Parathyroid adenoma (tissue), 2 donors: Measurements from ENCODE around the gene KMT2D.

Source experiments
- H2AFZ ChIP-seq: fragments of 300-600 bp; sonication (generic); one replicate; pipeline ENCODE4 v1.7.0; 2017; ENCODE audit warnings: antibody characterized with exemption, mild to moderate bottlenecking
- H3K27ac ChIP-seq: fragments of 300-600 bp; sonication (generic); one replicate; pipeline ENCODE4 v1.7.0; 2017
- H3K27me3 ChIP-seq: fragments of 300-600 bp; sonication (generic); one replicate; pipeline ENCODE4 v1.7.0; 2017; ENCODE audit warnings: low read length; ENCODE audit not compliant: control insufficient read depth, insufficient read depth
- H3K36me3 ChIP-seq: fragments of 300-600 bp; sonication (generic); one replicate; pipeline ENCODE4 v1.7.0; 2017; ENCODE audit warnings: low read length; ENCODE audit not compliant: control insufficient read depth, insufficient read depth
- H3K4me1 ChIP-seq: fragments of 300-600 bp; sonication (generic); one replicate; pipeline ENCODE4 v1.7.0; 2017; ENCODE audit warnings: control low read depth
- H3K4me2 ChIP-seq: fragments of 300-600 bp; sonication (generic); one replicate; pipeline ENCODE4 v1.7.0; 2017; ENCODE audit warnings: low read length
- H3K4me3 ChIP-seq: fragments of 300-600 bp; sonication (generic); one replicate; pipeline ENCODE4 v1.7.0; 2017; ENCODE audit warnings: low read depth, low read length
- H3K79me2 ChIP-seq: fragments of 300-600 bp; sonication (generic); one replicate; pipeline ENCODE4 v1.7.0; 2017; ENCODE audit warnings: control low read depth
- H3K9ac ChIP-seq: fragments of 300-600 bp; sonication (generic); one replicate; pipeline ENCODE4 v1.7.0; 2017; ENCODE audit warnings: mild to moderate bottlenecking
- H3K9me3 ChIP-seq: fragments of 300-600 bp; sonication (generic); one replicate; pipeline ENCODE4 v1.7.0; 2017; ENCODE audit warnings: low read length; ENCODE audit not compliant: control insufficient read depth
- CTCF ChIP-seq: fragments of 300-600 bp; sonication (generic); IDR thresholded peaks from one replicate; pipeline ENCODE4 v1.7.0; 2017; ENCODE audit warnings: antibody characterized with exemption, mild to moderate bottlenecking
- donor health status: primary hyperparathyroidism.

The KMT2D gene

GRCh38 chr12:49060237-49061156, at the start of gene KMT2D:
Gene KMT2D (minus strand): TSS chr12:49060794. CDS start chr12:49055324, 5,470 bp downstream.
- H3K36me3 ChIP-seq, result no peaks in the 10 kb centered on the region
- peak within 1 kb of the TSS; percentile 89 for H3K4me3 ChIP-seq
- H3K4me1 ChIP-seq, result peaks cover 32% of the 10 kb centered on the region
- no peaks in the 10 kb centered on the region for H3K27me3 ChIP-seq
- H3K79me2 ChIP-seq, result peaks cover 46% of the 10 kb centered on the region
- TF ChIP-seq CTCF, result no peak
- peak within 1 kb of the TSS; percentile 100 for H2AFZ ChIP-seq
- H3K9ac ChIP-seq, result peak within 1 kb of the TSS; percentile 98
- no peaks in the 10 kb centered on the region for H3K9me3 ChIP-seq
- H3K4me2 ChIP-seq, result peak within 1 kb of the TSS; percentile 97
- peak within 1 kb of the TSS; percentile 98 for H3K27ac ChIP-seq

DNA sequence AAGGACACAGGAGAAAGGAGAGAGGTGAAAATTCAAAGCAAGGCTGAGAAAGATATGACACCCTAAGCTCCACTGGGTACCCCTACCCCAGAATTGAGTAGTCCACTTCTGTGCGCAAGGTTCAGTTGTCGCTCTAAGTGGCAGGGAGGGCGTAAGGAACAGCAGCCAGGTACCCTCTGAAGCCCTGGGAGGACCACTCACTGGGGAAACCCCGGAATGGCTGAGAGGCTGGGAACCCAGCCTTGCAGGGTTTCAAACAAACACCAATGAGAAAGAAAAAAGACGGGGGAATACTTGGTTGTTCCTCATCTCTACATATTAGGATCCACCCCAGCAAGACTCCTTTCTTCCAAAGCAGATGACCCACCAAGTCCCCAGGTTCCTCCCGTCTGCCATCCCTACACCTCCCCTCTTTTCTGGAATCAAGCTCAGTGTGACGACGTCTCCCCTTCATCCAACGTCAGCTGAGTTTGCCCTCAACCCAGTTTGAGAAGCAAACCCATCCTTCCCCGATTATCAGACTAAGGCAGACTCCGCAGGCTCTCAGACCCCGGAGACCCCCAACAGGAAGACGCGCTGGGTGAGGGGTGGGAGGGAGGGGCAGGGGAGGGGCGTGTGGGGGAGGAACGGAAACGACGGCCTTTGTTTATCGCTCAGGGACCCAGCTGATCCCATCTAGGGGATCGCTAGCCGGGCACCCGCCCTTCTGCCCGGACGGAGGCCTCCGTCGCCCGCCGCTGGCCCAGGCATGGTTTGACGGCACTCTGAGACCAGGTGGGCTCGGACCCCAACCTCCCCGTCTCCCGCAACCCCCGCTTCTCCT, 49.3 kb upstream of the KMT2D start:
- H3K9me3 ChIP-seq, result no peaks in the 10 kb centered on the region
- H3K79me2 ChIP-seq, result peaks cover 9% of the 10 kb centered on the region
- H3K27ac ChIP-seq, result peak overlapping the region; percentile 89
- peak overlapping the region; percentile 96 for H3K4me3 ChIP-seq
- TF ChIP-seq CTCF, result no peak
- peak overlapping the region; percentile 84 for H3K4me2 ChIP-seq
- peak overlapping the region; percentile 89 for H2AFZ ChIP-seq
- H3K4me1 ChIP-seq, result peaks cover 5% of the 10 kb centered on the region
- H3K9ac ChIP-seq, result peak overlapping the region; percentile 75
- no peaks in the 10 kb centered on the region for H3K36me3 ChIP-seq
- H3K27me3 ChIP-seq, result no peaks in the 10 kb centered on the region

DNA sequence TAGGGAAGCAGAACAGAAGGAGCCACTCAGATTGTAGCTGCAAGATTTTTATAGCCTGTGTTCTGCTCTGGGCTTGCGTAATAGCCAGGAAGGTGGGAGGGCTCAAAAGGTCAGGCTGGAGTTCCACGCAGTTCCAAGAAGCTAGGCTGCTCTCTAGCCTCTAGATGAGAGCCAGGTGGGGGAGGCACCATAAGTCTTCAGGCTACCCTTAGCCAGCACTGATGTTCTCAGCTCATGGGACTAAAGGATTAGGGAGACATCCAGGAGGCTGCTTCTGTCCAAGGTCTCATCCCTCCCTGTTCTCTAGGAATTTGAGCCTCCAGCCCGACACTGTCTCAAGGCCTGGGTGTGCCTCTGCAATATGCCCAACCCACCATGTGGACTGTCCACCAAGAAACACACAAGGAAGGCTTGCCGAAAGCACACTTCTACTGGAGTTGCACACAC, 48.4 kb upstream of the KMT2D start:
- peak overlapping the region; percentile 51 for H2AFZ ChIP-seq
- no peak overlapping the region for H3K9ac ChIP-seq
- peak overlapping the region; percentile 89 for H3K27ac ChIP-seq
- H3K9me3 ChIP-seq, result no peaks in the 10 kb centered on the region
- H3K4me1 ChIP-seq, result peaks cover 5% of the 10 kb centered on the region
- H3K4me2 ChIP-seq, result peak overlapping the region; percentile 84
- no peaks in the 10 kb centered on the region for H3K27me3 ChIP-seq
- no peak for TF ChIP-seq CTCF
- H3K79me2 ChIP-seq, result peaks cover 9% of the 10 kb centered on the region
- H3K4me3 ChIP-seq, result peak overlapping the region; percentile 96
- H3K36me3 ChIP-seq, result no peaks in the 10 kb centered on the region

GRCh38 chr12:49105504-49106084, 45.0 kb upstream of the KMT2D start:
- TF ChIP-seq CTCF, result no peak
- Histone ChIP-seq H3K9me3 (no peaks in the 10 kb centered on the region), H3K4me2 (no peak overlapping the region), H3K27ac (peak overlapping the region; percentile 13), H2AFZ (no peak overlapping the region), H3K9ac (no peak overlapping the region), H3K36me3 (no peaks in the 10 kb centered on the region), H3K4me1 (peaks cover 5% of the 10 kb centered on the region), H3K79me2 (peaks cover 9% of the 10 kb centered on the region), H3K4me3 (no peak overlapping the region), H3K27me3 (no peaks in the 10 kb centered on the region)
